H9 (cell line): ENCODE results near the gene SPDYE1. TPM values are rescaled to one million over a fixed set of nuclear protein-coding genes. Genes with fewer than 3 reads are reported as not detected.
"Not testable (repeated sequence)": the region's sequence is repeated elsewhere in the genome, so short reads cannot be mapped to it uniquely, and the experiment has no call there.

Experiments used
- DNase-seq: peaks from one replicate; pipeline ENCODE4 v3.0.0-alpha.2; 2017
- H2AFZ ChIP-seq: one replicate; pipeline ENCODE4 v1.6.1; 2013; ENCODE audit warnings: mild to moderate bottlenecking, low read length, control low read depth, moderate library complexity
- H2AK5ac ChIP-seq: 2 replicates; pipeline ENCODE4 v1.6.1; 2013; ENCODE audit warnings: low read length, control low read depth, mixed read lengths; ENCODE audit not compliant: insufficient read length
- H2BK120ac ChIP-seq: one replicate; pipeline ENCODE4 v1.6.1; 2013; ENCODE audit warnings: low read depth, mild to moderate bottlenecking, low read length, control low read depth, inconsistent platforms; ENCODE audit not compliant: poor library complexity, severe bottlenecking
- H2BK12ac ChIP-seq: 2 replicates; pipeline ENCODE4 v1.6.1; 2013; ENCODE audit warnings: low read length, control low read depth, mixed read lengths, low read depth; ENCODE audit not compliant: insufficient read length
- H2BK15ac ChIP-seq: 2 replicates; pipeline ENCODE4 v1.6.1; 2013; ENCODE audit warnings: low read depth, low read length, control low read depth
- H2BK20ac ChIP-seq: one replicate; pipeline ENCODE4 v1.6.1; 2013; ENCODE audit warnings: low read depth, mild to moderate bottlenecking, low read length, control low read depth, inconsistent platforms; ENCODE audit not compliant: poor library complexity, severe bottlenecking
- H2BK5ac ChIP-seq: 2 replicates; pipeline ENCODE4 v1.6.1; 2013; ENCODE audit warnings: low read length, control low read depth, mixed read lengths; ENCODE audit not compliant: insufficient read length
- H3K14ac ChIP-seq: 2 replicates; pipeline ENCODE4 v1.6.1; 2013; ENCODE audit warnings: low read length, control low read depth; ENCODE audit not compliant: insufficient read depth
- H3K18ac ChIP-seq: 2 replicates; pipeline ENCODE4 v1.6.1; 2013; ENCODE audit warnings: low read depth, mild to moderate bottlenecking, mixed read lengths, low read length, control low read depth; ENCODE audit not compliant: insufficient read length
- H3K23ac ChIP-seq: 2 replicates; pipeline ENCODE4 v1.6.1; 2013; ENCODE audit warnings: low read length, control low read depth, mixed read lengths, low read depth; ENCODE audit not compliant: insufficient read length
- H3K23me2 ChIP-seq: 2 replicates; pipeline ENCODE4 v1.6.1; 2013; ENCODE audit warnings: low read depth, mild to moderate bottlenecking, mixed read lengths, low read length, control low read depth; ENCODE audit not compliant: insufficient read length, poor library complexity, severe bottlenecking
- H3K27ac ChIP-seq: 2 replicates; pipeline ENCODE4 v1.5.1; 2013; ENCODE audit warnings: low read length, control low read depth, mixed read lengths, low read depth; ENCODE audit not compliant: insufficient read length
- H3K27me3 ChIP-seq: 2 replicates; pipeline ENCODE4 v1.6.1; 2013; ENCODE audit warnings: low read length, control low read depth, inconsistent platforms; ENCODE audit not compliant: insufficient read depth
- H3K4ac ChIP-seq: 2 replicates; pipeline ENCODE4 v1.6.1; 2013; ENCODE audit warnings: low read depth, mild to moderate bottlenecking, control low read depth, inconsistent platforms, low read length, moderate library complexity
- H3K4me1 ChIP-seq: 2 replicates; pipeline ENCODE4 v1.6.1; 2013; ENCODE audit warnings: low read length, control low read depth, inconsistent platforms; ENCODE audit not compliant: insufficient read depth
- H3K4me2 ChIP-seq: 2 replicates; pipeline ENCODE4 v1.6.1; 2013; ENCODE audit warnings: low read length, control low read depth, mixed read lengths; ENCODE audit not compliant: insufficient read length, insufficient read depth
- H3K56ac ChIP-seq: 2 replicates; pipeline ENCODE4 v1.6.1; 2013; ENCODE audit warnings: low read depth, mild to moderate bottlenecking, mixed read lengths, low read length, control low read depth; ENCODE audit not compliant: insufficient read length
- H3K79me1 ChIP-seq: 2 replicates; pipeline ENCODE4 v1.6.1; 2013; ENCODE audit warnings: low read depth, mild to moderate bottlenecking, moderate library complexity, low read length, control low read depth, inconsistent platforms; ENCODE audit not compliant: insufficient read depth, poor library complexity, severe bottlenecking
- H3K79me2 ChIP-seq: 2 replicates; pipeline ENCODE4 v1.6.1; 2013; ENCODE audit warnings: low read length, control low read depth, inconsistent platforms; ENCODE audit not compliant: insufficient read depth
- H3K9ac ChIP-seq: 2 replicates; pipeline ENCODE4 v1.6.1; 2013; ENCODE audit warnings: low read length, control low read depth, mixed read lengths; ENCODE audit not compliant: insufficient read length; ENCODE audit errors: extremely low read depth
- H3K9me3 ChIP-seq: one replicate; pipeline ENCODE4 v1.6.1; 2013; ENCODE audit warnings: low read depth, low read length, inconsistent platforms; ENCODE audit not compliant: control insufficient read depth
- H3T11ph ChIP-seq: one replicate; pipeline ENCODE4 v1.6.1; 2013; ENCODE audit warnings: mild to moderate bottlenecking, low read length, control low read depth, inconsistent platforms
- H4K20me1 ChIP-seq: one replicate; pipeline ENCODE4 v1.6.1; 2013; ENCODE audit not compliant: control insufficient read depth, insufficient read length, insufficient read depth
- H4K5ac ChIP-seq: 2 replicates; pipeline ENCODE4 v1.6.1; 2013; ENCODE audit warnings: low read depth, mild to moderate bottlenecking, mixed read lengths, low read length, control low read depth; ENCODE audit not compliant: insufficient read length
- H4K8ac ChIP-seq: replicated peaks from 2 replicates; pipeline ENCODE4 v1.6.1; 2013; ENCODE audit warnings: low read length, control low read depth, mixed read lengths, low read depth; ENCODE audit not compliant: insufficient read length
- H4K91ac ChIP-seq: 2 replicates; pipeline ENCODE4 v1.6.1; 2013; ENCODE audit warnings: low read depth, mild to moderate bottlenecking, moderate library complexity, mixed read lengths, low read length, control low read depth; ENCODE audit not compliant: insufficient read length
- H3K27ac Mint-ChIP-seq, 3 experiments: 2 replicates in 2 of 3; 3 replicates in 1 of 3; pipeline ENCODE4 v1.8.0; 2020 to 2021; ENCODE audit warnings: mixed read lengths in 3 of 3, mild to moderate bottlenecking in 1 of 3, moderate library complexity in 1 of 3
- H3K27me3 Mint-ChIP-seq: 2 replicates; pipeline ENCODE4 v1.8.0; 2021; ENCODE audit warnings: low read depth, mild to moderate bottlenecking, moderate library complexity, mixed read lengths
- H3K36me3 Mint-ChIP-seq, 3 experiments: 2 replicates in 2 of 3; 3 replicates in 1 of 3; pipeline ENCODE4 v1.8.0; 2020 to 2021; ENCODE audit warnings: low read depth in 3 of 3, mixed read lengths in 3 of 3; ENCODE audit not compliant: insufficient read depth in 1 of 3
- H3K4me1 Mint-ChIP-seq, 2 experiments: 2 replicates each; pipeline ENCODE4 v1.8.0; 2020; ENCODE audit warnings: mixed read lengths in 2 of 2
- H3K4me3 Mint-ChIP-seq, 2 experiments: 2 replicates in 1 of 2; 3 replicates in 1 of 2; pipeline ENCODE4 v1.8.0; 2020 to 2021; ENCODE audit warnings: mild to moderate bottlenecking in 2 of 2, mixed read lengths in 2 of 2, moderate library complexity in 1 of 2
- H3K9me3 Mint-ChIP-seq, 2 experiments: 2 replicates in 1 of 2; 3 replicates in 1 of 2; pipeline ENCODE4 v1.8.0; 2020; ENCODE audit warnings: mild to moderate bottlenecking in 2 of 2, mixed read lengths in 2 of 2, moderate library complexity in 1 of 2
- WGBS: extraction: QIAGEN DNeasy Blood & Tissue Kit; methylation state at CpG from one replicate; pipeline ENCODE4 v1.1.7; 2013; ENCODE audit warnings: missing lambda C conversion rate, low lambda C conversion rate, mixed read lengths; ENCODE audit not compliant: insufficient read length; ENCODE audit errors: extremely low coverage; 5-methylcytosine and 5-hydroxymethylcytosine counted together
- total RNA-seq: library from RNA; stranded (reverse); gene quantifications from 2 replicates; pipeline ENCODE4 v1.2.1, GENCODE V29; 2021

Gene SPDYE1
- total RNA-seq, 1 experiment from 2014 or later, result not detected

- not testable (repeated sequence) for H3K9me3 Mint-ChIP-seq, DNase-seq, H3K23ac ChIP-seq, H3K4me3 Mint-ChIP-seq, H2AFZ ChIP-seq, H3K23me2 ChIP-seq, H2BK120ac ChIP-seq, H3K9ac ChIP-seq, H2BK5ac ChIP-seq, H3K27me3 Mint-ChIP-seq, H3K4me1 Mint-ChIP-seq, H3K27ac Mint-ChIP-seq, H3K36me3 Mint-ChIP-seq, H2AK5ac ChIP-seq, H3K56ac ChIP-seq, H3K27ac ChIP-seq, H2BK12ac ChIP-seq, H4K91ac ChIP-seq, H3K79me2 ChIP-seq, H3K4me1 ChIP-seq, H3K79me1 ChIP-seq, H3K14ac ChIP-seq, H3K9me3 ChIP-seq, H3K18ac ChIP-seq, H3K4ac ChIP-seq, H2BK20ac ChIP-seq, H3T11ph ChIP-seq, H3K4me2 ChIP-seq, H4K20me1 ChIP-seq, H4K5ac ChIP-seq, H3K27me3 ChIP-seq, H2BK15ac ChIP-seq, H4K8ac ChIP-seq
- no CpG with 5 or more reads among the region's 7 CpGs for WGBS
Observed at GRCh38 chr7:43992896-43993295, 4.8 kb upstream of the SPDYE1 start.

- H3K23ac ChIP-seq, H3K79me1 ChIP-seq, H2BK12ac ChIP-seq, DNase-seq, H2BK20ac ChIP-seq, H3K14ac ChIP-seq, H3K36me3 Mint-ChIP-seq, H2BK15ac ChIP-seq, H3K4me2 ChIP-seq, H3K27me3 Mint-ChIP-seq, H2BK120ac ChIP-seq, H3K27ac Mint-ChIP-seq, H3K79me2 ChIP-seq, H3K27me3 ChIP-seq, H3K4me1 ChIP-seq, H3K23me2 ChIP-seq, H3K4me3 Mint-ChIP-seq, H2AFZ ChIP-seq, H3K9me3 Mint-ChIP-seq, H3K27ac ChIP-seq, H4K91ac ChIP-seq, H3T11ph ChIP-seq, H2BK5ac ChIP-seq, H3K56ac ChIP-seq, H3K9me3 ChIP-seq, H3K4me1 Mint-ChIP-seq, H3K4ac ChIP-seq, H3K18ac ChIP-seq, H2AK5ac ChIP-seq, H4K20me1 ChIP-seq, H3K9ac ChIP-seq, H4K5ac ChIP-seq, H4K8ac ChIP-seq: not testable (repeated sequence)
- WGBS, result no CpG with 5 or more reads among the region's 6 CpGs
Observed at GRCh38 chr7:43994681-43995080, 3.0 kb upstream of the SPDYE1 start.
